Astrocyte (in vitro differentiated cells and primary cell): ENCODE data around the gene FBLN1. TPM values are rescaled to one million over a fixed set of nuclear protein-coding genes. Genes with fewer than 3 reads are reported as not detected.

Experiments used
- DNase-seq: peaks from one replicate; pipeline ENCODE4 v3.0.0-alpha.2; 2010; ENCODE audit warnings: low read depth
- FAIRE-seq: peaks from 2 replicates; lab custom pipeline; 2011; peaks lifted over from hg19 to GRCh38; lab: Jason Lieb, UNC
- H2AFZ ChIP-seq: 2 replicates; pipeline ENCODE4 v1.6.0; 2012; ENCODE audit warnings: low read depth, low read length, inconsistent platforms
- H3K27ac ChIP-seq: 2 replicates; pipeline ENCODE4 v1.5.1; 2011; ENCODE audit warnings: low read depth, low read length, inconsistent platforms
- H3K27me3 ChIP-seq: 2 replicates; pipeline ENCODE4 v1.6.0; 2011; ENCODE audit warnings: low read length, inconsistent platforms; ENCODE audit not compliant: insufficient read depth
- H3K36me3 ChIP-seq: 2 replicates; pipeline ENCODE4 v1.5.1; 2011; ENCODE audit warnings: low read length, inconsistent platforms; ENCODE audit not compliant: insufficient read depth
- H3K4me1 ChIP-seq: 2 replicates; pipeline ENCODE4 v1.5.1; 2011; ENCODE audit warnings: low read length, inconsistent platforms; ENCODE audit not compliant: insufficient read depth
- H3K4me2 ChIP-seq: 2 replicates; pipeline ENCODE4 v1.6.0; 2012; ENCODE audit warnings: low read length, inconsistent platforms
- H3K4me3 ChIP-seq: 2 replicates; pipeline ENCODE4 v1.5.1; 2011; ENCODE audit warnings: low read depth, mild to moderate bottlenecking, low read length, inconsistent platforms; ENCODE audit not compliant: insufficient read depth
- H3K79me2 ChIP-seq: 2 replicates; pipeline ENCODE4 v1.6.0; 2012; ENCODE audit warnings: mild to moderate bottlenecking, low read length, inconsistent platforms; ENCODE audit not compliant: insufficient read depth
- H3K9ac ChIP-seq: 2 replicates; pipeline ENCODE4 v1.6.0; 2012; ENCODE audit warnings: mild to moderate bottlenecking, low read length, inconsistent platforms
- H3K9me3 ChIP-seq: 2 replicates; pipeline ENCODE4 v1.5.1; 2012; ENCODE audit warnings: low read depth, mild to moderate bottlenecking, low read length, inconsistent platforms; ENCODE audit not compliant: insufficient read depth
- H4K20me1 ChIP-seq: 2 replicates; pipeline ENCODE4 v1.6.0; 2012; ENCODE audit warnings: low read length, inconsistent platforms; ENCODE audit not compliant: insufficient read depth
- H3K27ac Mint-ChIP-seq: one replicate; pipeline ENCODE4 v1.8.0; 2021; ENCODE audit warnings: mild to moderate bottlenecking, mixed read lengths; ENCODE audit not compliant: unreplicated experiment
- H3K27me3 Mint-ChIP-seq: one replicate; pipeline ENCODE4 v1.8.0; 2021; ENCODE audit warnings: low read depth, mixed read lengths; ENCODE audit not compliant: unreplicated experiment
- H3K36me3 Mint-ChIP-seq: one replicate; pipeline ENCODE4 v1.8.0; 2021; ENCODE audit warnings: low read depth, mixed read lengths; ENCODE audit not compliant: unreplicated experiment
- H3K4me1 Mint-ChIP-seq: one replicate; pipeline ENCODE4 v1.8.0; 2021; ENCODE audit warnings: low read depth, mixed read lengths; ENCODE audit not compliant: unreplicated experiment
- H3K4me3 Mint-ChIP-seq: one replicate; pipeline ENCODE4 v1.8.0; 2021; ENCODE audit warnings: mild to moderate bottlenecking, moderate library complexity, mixed read lengths; ENCODE audit not compliant: unreplicated experiment
- H3K9me3 Mint-ChIP-seq: one replicate; pipeline ENCODE4 v1.8.0; 2021; ENCODE audit warnings: mild to moderate bottlenecking, mixed read lengths; ENCODE audit not compliant: unreplicated experiment
- CTCF ChIP-seq: IDR thresholded peaks from 2 replicates; pipeline ENCODE4 v1.5.1; 2011; ENCODE audit warnings: low read depth, mild to moderate bottlenecking, inconsistent platforms, low read length, moderate library complexity; ENCODE audit not compliant: insufficient read depth
- EZH2 ChIP-seq: IDR thresholded peaks from 2 replicates; pipeline ENCODE4 v1.6.1; 2012; ENCODE audit warnings: mild to moderate bottlenecking, low read length, inconsistent platforms; ENCODE audit not compliant: insufficient read depth
- total RNA-seq: library from RNA; stranded (reverse); gene quantifications from 2 replicates; pipeline ENCODE4 v1.2.1, GENCODE V29; 2021

The FBLN1 gene
- total RNA-seq, 1 donor from 2014 or later: 69.2 TPM

DNA sequence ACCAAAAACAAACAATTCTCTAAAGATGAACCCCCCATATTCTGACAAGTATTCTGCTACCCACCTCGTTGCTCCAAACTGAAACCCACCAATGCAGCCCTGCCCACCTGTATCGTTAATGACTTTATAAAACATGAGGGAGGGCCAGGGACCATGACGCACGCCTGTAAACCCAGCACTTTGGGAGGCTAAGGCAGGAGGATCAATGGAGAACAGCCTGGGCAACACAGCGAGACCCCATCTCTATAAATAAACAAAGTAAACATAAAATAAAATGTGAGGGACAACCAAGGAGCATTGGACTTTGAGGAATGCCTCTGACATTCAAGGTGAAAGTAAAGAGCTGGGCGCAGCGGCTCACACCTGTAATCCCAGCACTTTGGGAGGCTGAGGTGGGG, 129.2 kb downstream of the FBLN1 start:
- Mint-ChIP-seq H3K27ac (no peak overlapping the region), H3K36me3 (no peaks in the 10 kb centered on the region), H3K4me3 (no peak overlapping the region), H3K27me3 (peaks cover 39% of the 10 kb centered on the region), H3K4me1 (peaks cover 10% of the 10 kb centered on the region), H3K9me3 (no peaks in the 10 kb centered on the region)
- peaks cover 17% of the 10 kb centered on the region for H3K4me1 ChIP-seq
- H3K27me3 ChIP-seq: peaks cover 22% of the 10 kb centered on the region
- FAIRE-seq: no peak
- no peak for DNase-seq
- no peaks in the 10 kb centered on the region for H3K79me2 ChIP-seq
- no peak overlapping the region for H3K9ac ChIP-seq
- no peak overlapping the region for H2AFZ ChIP-seq
- H3K36me3 ChIP-seq: no peaks in the 10 kb centered on the region
- TF ChIP-seq CTCF (no peak), EZH2 (no peak)
- H3K9me3 ChIP-seq: no peaks in the 10 kb centered on the region
- no peak overlapping the region for H3K4me2 ChIP-seq
- no peaks in the 10 kb centered on the region for H4K20me1 ChIP-seq
- H3K27ac ChIP-seq: no peak overlapping the region
- H3K4me3 ChIP-seq: no peak overlapping the region

DNA sequence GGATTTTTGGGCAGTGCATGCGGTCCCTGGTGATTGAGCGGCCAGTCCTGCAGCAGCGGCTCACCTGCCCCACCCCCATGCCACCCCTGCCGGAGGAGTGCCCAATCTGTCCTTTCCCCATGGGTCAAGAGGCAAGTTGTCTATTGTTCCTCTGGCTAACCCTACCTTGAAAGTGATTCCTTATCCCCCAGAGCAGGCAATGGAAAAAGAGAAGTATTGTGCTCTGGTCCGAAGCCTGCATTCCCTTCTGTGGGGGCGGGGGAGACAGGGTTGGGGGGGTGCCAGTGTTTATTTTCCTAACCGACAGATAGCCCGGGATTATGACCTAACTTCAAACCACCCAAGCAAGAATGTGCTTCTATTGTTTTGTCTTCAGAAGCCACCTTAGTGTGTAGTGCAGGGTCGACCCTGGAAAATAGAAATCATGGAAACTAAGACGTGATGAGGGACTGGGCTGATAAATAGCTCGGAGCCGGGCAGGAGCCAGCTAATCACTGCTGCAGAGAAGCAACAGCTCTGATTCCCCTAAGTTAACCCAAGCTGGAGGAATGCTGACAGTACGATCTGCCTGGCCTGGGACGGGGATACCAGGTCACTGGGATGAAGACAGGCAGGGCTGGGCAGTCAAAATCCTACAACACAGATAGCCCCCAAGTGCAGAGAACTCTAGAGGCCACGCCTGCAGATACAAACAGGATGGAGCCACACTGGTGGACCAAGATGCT, 130.3 kb downstream of the FBLN1 start:
- TF ChIP-seq CTCF (no peak), EZH2 (no peak)
- Histone ChIP-seq H3K27me3 (peaks cover 22% of the 10 kb centered on the region), H3K36me3 (no peaks in the 10 kb centered on the region), H3K9ac (no peak overlapping the region), H3K4me2 (peak overlapping the region; percentile 64), H3K4me1 (peaks cover 11% of the 10 kb centered on the region), H3K79me2 (no peaks in the 10 kb centered on the region), H3K4me3 (no peak overlapping the region), H3K27ac (no peak overlapping the region), H4K20me1 (no peaks in the 10 kb centered on the region), H2AFZ (no peak overlapping the region), H3K9me3 (no peaks in the 10 kb centered on the region)
- Mint-ChIP-seq H3K27me3 (peaks cover 40% of the 10 kb centered on the region), H3K9me3 (no peaks in the 10 kb centered on the region), H3K4me3 (no peak overlapping the region), H3K27ac (no peak overlapping the region), H3K4me1 (peaks cover 8% of the 10 kb centered on the region), H3K36me3 (no peaks in the 10 kb centered on the region)
- peak; percentile 59 for DNase-seq
- no peak for FAIRE-seq

- H3K27ac ChIP-seq: no peak overlapping the region
- no peak overlapping the region for H3K9ac ChIP-seq
- DNase-seq (no peak), FAIRE-seq (no peak)
- Mint-ChIP-seq H3K4me1 (peaks cover 15% of the 10 kb centered on the region), H3K36me3 (no peaks in the 10 kb centered on the region), H3K4me3 (no peak overlapping the region), H3K27ac (peak overlapping the region; percentile 9), H3K27me3 (peaks cover 33% of the 10 kb centered on the region), H3K9me3 (no peaks in the 10 kb centered on the region)
- no peaks in the 10 kb centered on the region for H3K9me3 ChIP-seq
- no peak overlapping the region for H3K4me2 ChIP-seq
- H2AFZ ChIP-seq: no peak overlapping the region
- no peaks in the 10 kb centered on the region for H4K20me1 ChIP-seq
- no peaks in the 10 kb centered on the region for H3K79me2 ChIP-seq
- TF ChIP-seq EZH2: no peak
- TF ChIP-seq CTCF: no peak
- H3K4me1 ChIP-seq: peaks cover 17% of the 10 kb centered on the region
- H3K36me3 ChIP-seq: no peaks in the 10 kb centered on the region
- peaks cover 18% of the 10 kb centered on the region for H3K27me3 ChIP-seq
- H3K4me3 ChIP-seq: no peak overlapping the region
These were observed 134.0 kb downstream of the FBLN1 start for GRCh38 chr22:45636683-45637082.
